Measurements from ENCODE around the gene ADORA1.

ADORA1 gene

GRCh38 chr1:203183828-203184227 is 56.3 kb downstream of the ADORA1 start:
- DNase-seq, result no peak
- no peaks in the 10 kb centered on the region; the same call in 1 of the 2 replicates for H3K4me1 ChIP-seq
- no peaks in the 10 kb centered on the region for H3K9me3 ChIP-seq
- no peaks in the 10 kb centered on the region for H3K36me3 ChIP-seq
- H3K4me3 ChIP-seq (ENCODE audit: low read depth, low read length), result no peak overlapping the region
- no peaks in the 10 kb centered on the region for H3K27me3 ChIP-seq
- no peak for TF ChIP-seq CTCF (IDR thresholded peaks at IDR 0.05; ENCODE audit: low read depth, low read length)

GRCh38 chr1:203184467-203184866 is 56.9 kb downstream of the ADORA1 start:
- H3K4me3 ChIP-seq (ENCODE audit: low read depth, low read length), result no peak overlapping the region
- no peaks in the 10 kb centered on the region for H3K27me3 ChIP-seq
- H3K4me1 ChIP-seq, result no peaks in the 10 kb centered on the region
- H3K36me3 ChIP-seq, result no peaks in the 10 kb centered on the region
- DNase-seq, result no peak
- no peaks in the 10 kb centered on the region for H3K9me3 ChIP-seq
- TF ChIP-seq CTCF (IDR thresholded peaks at IDR 0.05; ENCODE audit: low read depth, low read length), result no peak

- no peak for DNase-seq
- H3K4me3 ChIP-seq (ENCODE audit: low read depth, low read length), result no peak overlapping the region
- H3K9me3 ChIP-seq, result no peaks in the 10 kb centered on the region
- no peaks in the 10 kb centered on the region for H3K27me3 ChIP-seq
- no peaks in the 10 kb centered on the region for H3K36me3 ChIP-seq
- no peaks in the 10 kb centered on the region for H3K4me1 ChIP-seq
- TF ChIP-seq CTCF (IDR thresholded peaks at IDR 0.05; ENCODE audit: low read depth, low read length), result no peak
Observed at GRCh38 chr1:203185061-203185461, 57.5 kb downstream of the ADORA1 start.

GRCh38 chr1:203185585-203185984 is 58.1 kb downstream of the ADORA1 start:
- no peaks in the 10 kb centered on the region for H3K9me3 ChIP-seq
- TF ChIP-seq CTCF (IDR thresholded peaks at IDR 0.05; ENCODE audit: low read depth, low read length), result no peak
- no peak overlapping the region for H3K4me3 ChIP-seq (ENCODE audit: low read depth, low read length)
- H3K4me1 ChIP-seq, result no peaks in the 10 kb centered on the region
- DNase-seq, result no peak
- no peaks in the 10 kb centered on the region for H3K36me3 ChIP-seq
- H3K27me3 ChIP-seq, result no peaks in the 10 kb centered on the region

GRCh38 chr1:203186091-203186445 is 58.5 kb downstream of the ADORA1 start:
- H3K9me3 ChIP-seq, result no peaks in the 10 kb centered on the region
- H3K4me1 ChIP-seq, result no peaks in the 10 kb centered on the region
- TF ChIP-seq CTCF (IDR thresholded peaks at IDR 0.05; ENCODE audit: low read depth, low read length), result no peak
- no peaks in the 10 kb centered on the region for H3K36me3 ChIP-seq
- DNase-seq, result no peak
- no peaks in the 10 kb centered on the region for H3K27me3 ChIP-seq
- no peak overlapping the region for H3K4me3 ChIP-seq (ENCODE audit: low read depth, low read length)

- no peak for TF ChIP-seq CTCF (IDR thresholded peaks at IDR 0.05; ENCODE audit: low read depth, low read length)
- Histone ChIP-seq H3K9me3 (no peaks in the 10 kb centered on the region), H3K36me3 (no peaks in the 10 kb centered on the region), H3K4me3 (ENCODE audit: low read depth, low read length) (no peak within 1 kb of the TSS), H3K4me1 (no peaks in the 10 kb centered on the region), H3K27me3 (no peaks in the 10 kb centered on the region)
- DNase-seq, result no peak
Observed at GRCh38 chr1:203186446-203187303, 59.1 kb downstream of the ADORA1 start, which contains the start of gene CHI3L1. TSS of gene CHI3L1 (minus strand) at chr1:203186704. CDS start at chr1:203186623, 81 bp downstream.

Measured in BE2C (cell line).